Heart left ventricle (tissue), 13 donors: Measurements from ENCODE around the gene UBXN4.
A peak's percentile ranks its signal among the peaks of the same experiment; 100 is the strongest.

Experiments
- POLR2A ChIP-seq, 2 donors: fragments of 450-650 bp; IDR thresholded peaks; one replicate each; pipeline ENCODE4 v1.6.1; 2017; ENCODE audit warnings: antibody characterized with exemption in 2 of 2, mild to moderate bottlenecking in 2 of 2, moderate library complexity in 2 of 2
- TF ChIP-seq, protein P1 (sequence below), 12 donors: fragments of 200-600 bp; sonication (generic) in 4 of 12; IDR thresholded peaks; one replicate each; pipeline versions ENCODE4 v1.5.0 to v1.8.0; 2018 to 2022; ENCODE audit warnings: antibody characterized with exemption in 12 of 12, mild to moderate bottlenecking in 5 of 12
- donor health status: ischemic (EF 13 %, LVEDD 7.1; RV severe dilation, severe dysfunction).
- donor health status: DM: no; HTN: yes; CAD: no.
- donor health status: DM: no; HTN: no; CAD: no.
- donor health status: ischemic (EF 25% LVEDD 6.9; RV normal size, moderate dysfunction).
- donor health status: ischemic (EF 25% LVEDD 5.7; RV mildly dilated, moderate dysfunction).
- donor health status: ischemic (EF 35%, LVEDD 5.7; RV mildly dilated, moderate dysfunction).
- donor health status: nonischemic (EF 11% LVEDD 7.7; RV severe dilation, severe dysfunction).
- donor health status: DM: yes; HTN: yes; CAD: no.
- donor health status: PGD.
- donor health status: ischemic (EF 29% LVEDD 5.4; RV normal size, mild dysfunction).
- donor health status: nonischemic (EF 23%, LVEDD 6.1; RV moderate dilation, normal function).

DNA sequence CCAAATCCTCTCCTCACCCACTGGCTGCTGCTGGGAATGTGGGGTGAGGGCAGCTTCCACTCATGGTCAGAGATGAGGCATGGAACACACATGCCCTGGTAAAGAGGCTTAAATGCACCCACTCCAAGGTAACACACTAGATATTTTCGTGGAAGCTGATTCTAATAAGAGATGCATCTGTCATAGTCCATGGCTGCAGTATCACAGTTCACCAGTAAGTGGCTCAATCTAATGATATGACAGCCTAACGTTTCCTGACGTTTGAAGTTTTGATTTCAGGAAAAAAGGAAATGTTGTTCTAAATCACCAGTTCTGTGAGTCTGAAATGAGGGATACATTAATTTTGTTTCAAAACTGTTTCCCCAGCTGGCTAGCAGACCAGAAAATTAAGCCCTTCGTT, 57.1 kb downstream of the UBXN4 start:
- TF ChIP-seq, protein P1, sequence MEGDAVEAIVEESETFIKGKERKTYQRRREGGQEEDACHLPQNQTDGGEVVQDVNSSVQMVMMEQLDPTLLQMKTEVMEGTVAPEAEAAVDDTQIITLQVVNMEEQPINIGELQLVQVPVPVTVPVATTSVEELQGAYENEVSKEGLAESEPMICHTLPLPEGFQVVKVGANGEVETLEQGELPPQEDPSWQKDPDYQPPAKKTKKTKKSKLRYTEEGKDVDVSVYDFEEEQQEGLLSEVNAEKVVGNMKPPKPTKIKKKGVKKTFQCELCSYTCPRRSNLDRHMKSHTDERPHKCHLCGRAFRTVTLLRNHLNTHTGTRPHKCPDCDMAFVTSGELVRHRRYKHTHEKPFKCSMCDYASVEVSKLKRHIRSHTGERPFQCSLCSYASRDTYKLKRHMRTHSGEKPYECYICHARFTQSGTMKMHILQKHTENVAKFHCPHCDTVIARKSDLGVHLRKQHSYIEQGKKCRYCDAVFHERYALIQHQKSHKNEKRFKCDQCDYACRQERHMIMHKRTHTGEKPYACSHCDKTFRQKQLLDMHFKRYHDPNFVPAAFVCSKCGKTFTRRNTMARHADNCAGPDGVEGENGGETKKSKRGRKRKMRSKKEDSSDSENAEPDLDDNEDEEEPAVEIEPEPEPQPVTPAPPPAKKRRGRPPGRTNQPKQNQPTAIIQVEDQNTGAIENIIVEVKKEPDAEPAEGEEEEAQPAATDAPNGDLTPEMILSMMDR (IDR thresholded peaks at IDR 0.05): peak in 4 of 12 donors; percentile 8 to 32 (median 24)
- TF ChIP-seq POLR2A (IDR thresholded peaks at IDR 0.05): no peak
